ENCODE measurements around the gene NLGN4Y. TPM values are rescaled to one million over a fixed set of nuclear protein-coding genes. Genes with fewer than 3 reads are reported as not detected.

The NLGN4Y gene
- total RNA-seq, 6 donors from 2014 or later: 4.4 to 8.4 (median 5.0) TPM; not detected in 3

DNA sequence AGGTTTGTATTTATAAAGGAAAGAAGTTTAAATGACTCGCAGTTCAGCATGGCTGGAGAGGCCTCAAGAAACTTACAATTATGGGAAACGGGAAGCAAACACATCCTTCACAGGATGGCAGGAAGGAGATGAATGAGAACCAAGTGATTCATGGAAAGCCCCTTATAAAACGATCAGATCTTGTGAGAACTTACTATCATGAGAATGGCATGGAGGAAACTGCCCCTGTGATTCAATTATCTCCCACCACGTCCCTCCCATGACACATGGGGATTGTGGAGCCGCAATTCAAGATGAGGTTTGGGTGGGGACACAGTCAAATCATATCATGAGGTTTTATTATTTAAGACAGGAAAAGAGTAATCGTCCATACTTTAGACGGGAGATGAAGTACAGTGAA lies 4.0 kb downstream of the NLGN4Y start:
- H3K4me3 ChIP-seq: no peak overlapping the region
- ATAC-seq (ENCODE audit: low FRiP score in 2 of 2): no peak
- whole genome bisulfite sequencing, 2 donors: 61% methylated on average over 7 of the region's 7 CpGs; no CpG with 5 or more reads in 1 of the 2 donors

DNA sequence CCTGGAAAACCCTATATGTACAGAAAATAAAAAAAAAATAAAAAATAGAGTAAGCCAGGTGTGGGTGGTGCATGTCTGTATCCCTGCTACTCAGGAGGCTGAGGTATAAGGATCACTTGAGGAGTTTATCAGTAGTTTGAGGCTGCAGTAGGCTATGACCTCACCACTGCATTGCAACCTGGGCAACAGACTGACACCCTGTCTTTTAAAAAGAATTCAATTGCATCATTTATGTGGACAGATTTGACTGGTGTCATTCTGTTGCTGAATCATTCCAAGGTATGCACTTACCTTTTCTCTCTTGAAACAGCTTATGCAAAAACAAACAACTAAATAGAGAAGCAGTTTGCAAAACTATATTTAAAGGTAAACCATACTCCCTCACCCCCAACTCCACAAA lies 12.4 kb downstream of the NLGN4Y start:
- Histone ChIP-seq H3K27ac (no peak overlapping the region), H3K4me1 (no peaks in the 10 kb centered on the region), H3K4me3 (no peak overlapping the region), H3K9me3 (no peaks in the 10 kb centered on the region), H3K27me3 (no peaks in the 10 kb centered on the region), H3K36me3 (no peaks in the 10 kb centered on the region)
- DNase-seq: no peak
- TF ChIP-seq POLR2AphosphoS5 (IDR thresholded peaks at IDR 0.05) (no peak), POLR2A (IDR thresholded peaks at IDR 0.05) (no peak), EP300 (IDR thresholded peaks at IDR 0.05) (no peak)
- TF ChIP-seq, protein P1, sequence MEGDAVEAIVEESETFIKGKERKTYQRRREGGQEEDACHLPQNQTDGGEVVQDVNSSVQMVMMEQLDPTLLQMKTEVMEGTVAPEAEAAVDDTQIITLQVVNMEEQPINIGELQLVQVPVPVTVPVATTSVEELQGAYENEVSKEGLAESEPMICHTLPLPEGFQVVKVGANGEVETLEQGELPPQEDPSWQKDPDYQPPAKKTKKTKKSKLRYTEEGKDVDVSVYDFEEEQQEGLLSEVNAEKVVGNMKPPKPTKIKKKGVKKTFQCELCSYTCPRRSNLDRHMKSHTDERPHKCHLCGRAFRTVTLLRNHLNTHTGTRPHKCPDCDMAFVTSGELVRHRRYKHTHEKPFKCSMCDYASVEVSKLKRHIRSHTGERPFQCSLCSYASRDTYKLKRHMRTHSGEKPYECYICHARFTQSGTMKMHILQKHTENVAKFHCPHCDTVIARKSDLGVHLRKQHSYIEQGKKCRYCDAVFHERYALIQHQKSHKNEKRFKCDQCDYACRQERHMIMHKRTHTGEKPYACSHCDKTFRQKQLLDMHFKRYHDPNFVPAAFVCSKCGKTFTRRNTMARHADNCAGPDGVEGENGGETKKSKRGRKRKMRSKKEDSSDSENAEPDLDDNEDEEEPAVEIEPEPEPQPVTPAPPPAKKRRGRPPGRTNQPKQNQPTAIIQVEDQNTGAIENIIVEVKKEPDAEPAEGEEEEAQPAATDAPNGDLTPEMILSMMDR (IDR thresholded peaks at IDR 0.05): no peak
- no peak for ATAC-seq (ENCODE audit: low FRiP score in 2 of 2)

More for the DNA sequence above, 4.0 kb downstream of the NLGN4Y start:
- DNase-seq: no peak
- no peak for TF ChIP-seq EP300 (IDR thresholded peaks at IDR 0.05)
- TF ChIP-seq POLR2A (IDR thresholded peaks at IDR 0.05): no peak
- TF ChIP-seq POLR2AphosphoS5 (IDR thresholded peaks at IDR 0.05): no peak
- TF ChIP-seq, protein P1 (IDR thresholded peaks at IDR 0.05): no peak
- no peaks in the 10 kb centered on the region for H3K9me3 ChIP-seq
- no peaks in the 10 kb centered on the region for H3K36me3 ChIP-seq
- H3K27ac ChIP-seq: no peak overlapping the region
- no peaks in the 10 kb centered on the region for H3K4me1 ChIP-seq
- H3K27me3 ChIP-seq: no peaks in the 10 kb centered on the region

DNA sequence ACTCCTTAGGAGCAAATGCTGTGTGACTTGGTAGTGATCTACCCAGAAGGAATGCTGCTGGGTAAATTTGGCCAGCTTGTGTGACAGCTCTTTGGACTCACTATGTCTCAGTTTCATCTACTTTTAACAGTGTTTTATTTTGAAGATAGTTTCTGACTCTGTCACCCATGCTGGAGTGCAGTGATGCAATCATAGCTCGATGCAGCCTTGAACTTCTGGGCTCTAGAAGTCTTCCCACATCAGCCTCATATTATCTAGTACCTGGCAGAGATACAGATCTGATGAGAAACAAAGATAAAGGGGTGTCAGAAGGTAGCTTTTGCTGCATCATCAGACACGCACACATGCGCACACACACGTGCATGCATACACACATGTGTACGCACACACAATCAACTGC lies 19.2 kb downstream of the NLGN4Y start:
- 86% methylated on average over 5 of the region's 5 CpGs; no CpG with 5 or more reads in 1 of the 2 donors for WGBS, 2 donors
- H3K9me3 ChIP-seq: no peaks in the 10 kb centered on the region
- ATAC-seq (ENCODE audit: low FRiP score in 2 of 2) (no peak), DNase-seq (no peak)
- H3K4me1 ChIP-seq: no peaks in the 10 kb centered on the region
- H3K27me3 ChIP-seq: no peaks in the 10 kb centered on the region
- H3K27ac ChIP-seq: no peak overlapping the region
- H3K36me3 ChIP-seq: no peaks in the 10 kb centered on the region
- no peak for TF ChIP-seq EP300 (IDR thresholded peaks at IDR 0.05)
- TF ChIP-seq POLR2AphosphoS5 (IDR thresholded peaks at IDR 0.05): no peak
- TF ChIP-seq, protein P1 (IDR thresholded peaks at IDR 0.05): no peak
- TF ChIP-seq POLR2A (IDR thresholded peaks at IDR 0.05): no peak
- no peak overlapping the region for H3K4me3 ChIP-seq

DNA sequence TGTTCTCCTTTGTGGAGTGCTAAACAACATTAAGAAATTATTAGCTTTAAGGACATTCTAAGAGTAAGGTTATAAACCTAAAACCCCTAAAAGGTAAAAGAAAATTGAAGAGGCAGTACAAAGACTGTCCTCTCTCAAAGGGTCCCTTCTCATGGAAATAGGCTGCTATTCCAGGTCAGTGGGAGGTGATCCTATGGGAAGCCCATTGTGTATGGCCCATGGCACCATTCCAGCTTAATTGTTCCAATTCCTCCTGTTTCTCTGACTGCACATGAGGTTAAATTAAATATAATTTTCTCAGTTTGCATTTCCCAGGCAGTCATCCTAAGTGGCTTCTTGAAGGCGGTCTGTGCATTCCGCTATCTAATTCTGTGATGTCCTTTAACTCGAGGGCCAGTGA lies 57.0 kb downstream of the NLGN4Y start:
- ATAC-seq (ENCODE audit: low FRiP score in 2 of 2) (no peak), DNase-seq (no peak)
- TF ChIP-seq EP300 (IDR thresholded peaks at IDR 0.05): no peak
- TF ChIP-seq, protein P1 (IDR thresholded peaks at IDR 0.05): no peak
- Histone ChIP-seq H3K4me3 (no peak overlapping the region), H3K9me3 (no peaks in the 10 kb centered on the region), H3K27ac (no peak overlapping the region), H3K27me3 (no peaks in the 10 kb centered on the region), H3K36me3 (no peaks in the 10 kb centered on the region), H3K4me1 (no peaks in the 10 kb centered on the region)
- 89% methylated on average over 3 of the region's 3 CpGs; no CpG with 5 or more reads in 1 of the 2 donors for WGBS, 2 donors

DNA sequence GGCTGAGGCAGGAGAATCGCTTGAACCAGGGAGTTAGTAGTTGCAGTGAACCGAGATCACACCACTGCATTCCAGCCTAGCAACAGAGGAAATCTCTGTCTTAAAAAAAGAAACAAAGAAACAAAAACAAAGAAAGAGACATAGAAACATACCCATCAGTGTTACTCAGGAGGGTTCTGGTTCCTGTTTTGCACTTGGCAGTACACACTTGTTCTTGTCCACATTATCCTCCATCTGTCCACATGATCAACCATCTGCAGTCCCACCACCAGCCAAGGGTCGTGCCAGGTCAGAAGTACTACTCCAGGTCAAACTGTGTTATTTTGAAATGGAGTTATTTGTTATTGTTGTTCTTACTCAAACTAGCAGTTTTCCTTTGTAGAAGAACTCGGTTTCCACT lies 62.4 kb downstream of the NLGN4Y start:
- DNase-seq: no peak
- Histone ChIP-seq H3K9me3 (no peaks in the 10 kb centered on the region), H3K27ac (no peak overlapping the region), H3K27me3 (no peaks in the 10 kb centered on the region), H3K4me1 (no peaks in the 10 kb centered on the region), H3K4me3 (no peak overlapping the region), H3K36me3 (no peaks in the 10 kb centered on the region)
- WGBS, 2 donors: 73% methylated on average over 4 of the region's 4 CpGs; no CpG with 5 or more reads in 1 of the 2 donors
- no peak for TF ChIP-seq EP300 (IDR thresholded peaks at IDR 0.05)
- no peak for TF ChIP-seq POLR2AphosphoS5 (IDR thresholded peaks at IDR 0.05)
- no peak for TF ChIP-seq POLR2A (IDR thresholded peaks at IDR 0.05)
- TF ChIP-seq, protein P1 (IDR thresholded peaks at IDR 0.05): no peak
- no peak for ATAC-seq (ENCODE audit: low FRiP score in 2 of 2)

All from upper lobe of left lung (tissue), 6 donors.